ENCODE data around the gene CST6.
"Not testable (repeated sequence)": the region's sequence is repeated elsewhere in the genome, so short reads cannot be mapped to it uniquely, and the experiment has no call there.

Gene CST6

GRCh38 chr11:66015454-66015881 is 3.7 kb downstream of the CST6 start:
- no peak for DNase-seq (ENCODE audit: low spot score)

- no peak for DNase-seq (ENCODE audit: low spot score)
Measured at GRCh38 chr11:66015936-66016792, 4.4 kb downstream of the CST6 start.

GRCh38 chr11:66016793-66017177 is 5.0 kb downstream of the CST6 start:
- DNase-seq (ENCODE audit: low spot score): no peak

DNA sequence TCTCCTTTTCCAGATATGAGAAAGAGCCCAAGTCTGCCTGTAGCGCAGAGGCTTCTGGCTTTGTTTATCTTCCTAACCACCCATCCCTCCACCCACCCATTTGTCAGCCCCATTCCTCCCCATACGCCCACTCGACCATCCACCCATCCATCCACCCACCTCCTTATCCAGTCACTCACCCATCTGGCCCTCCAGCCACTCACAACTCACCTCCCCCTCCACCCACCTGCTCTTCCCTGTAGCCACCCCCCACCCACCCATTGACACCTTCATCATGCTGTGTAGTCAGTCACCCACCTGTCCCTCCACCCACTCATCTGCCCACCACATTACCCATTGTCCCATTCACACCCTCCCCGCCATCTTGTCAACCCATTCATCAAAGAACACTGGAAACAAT is 5.5 kb downstream of the CST6 start:
- no peak for DNase-seq (ENCODE audit: low spot score)

- DNase-seq (ENCODE audit: low spot score): no peak
Measured at GRCh38 chr11:66020212-66020611, 8.4 kb downstream of the CST6 start.

DNA sequence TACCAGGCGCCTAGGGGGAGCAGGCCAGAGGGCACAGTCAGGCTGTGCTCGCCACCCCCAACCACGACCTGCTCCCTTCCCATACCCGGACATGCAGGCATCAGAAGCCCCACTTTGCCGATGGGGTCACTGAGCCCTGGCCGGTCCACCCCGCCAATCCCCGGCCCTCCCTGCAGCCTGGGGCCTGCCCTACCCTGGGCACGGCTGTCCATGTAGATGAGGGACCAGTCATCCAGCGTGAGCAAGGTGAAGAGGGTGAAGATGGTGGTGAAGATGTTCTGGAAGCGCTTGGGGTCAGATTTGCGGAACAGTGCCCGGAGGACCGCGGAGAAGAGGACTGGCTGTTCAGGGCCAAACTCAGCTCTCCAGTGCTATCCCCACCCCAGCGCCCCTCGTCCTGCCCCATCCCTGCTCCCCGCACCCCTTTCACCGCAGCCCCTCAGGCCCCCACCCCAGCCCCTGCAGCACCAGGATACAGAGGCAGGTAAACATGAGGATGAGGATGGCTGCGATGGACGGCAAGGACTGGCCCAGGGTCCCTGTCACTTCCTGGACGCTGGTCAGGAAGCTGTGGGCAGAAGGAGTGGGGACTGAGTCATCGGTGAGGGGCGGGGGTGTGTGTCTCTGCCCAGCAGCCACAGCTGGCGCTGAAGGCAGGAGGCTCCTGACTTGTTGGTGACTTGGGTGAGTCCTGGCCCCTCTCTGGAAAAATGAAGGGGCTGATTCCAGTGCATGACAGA is 9.0 kb downstream of the CST6 start:
- peak; percentile 58 for DNase-seq (ENCODE audit: low spot score)

DNA sequence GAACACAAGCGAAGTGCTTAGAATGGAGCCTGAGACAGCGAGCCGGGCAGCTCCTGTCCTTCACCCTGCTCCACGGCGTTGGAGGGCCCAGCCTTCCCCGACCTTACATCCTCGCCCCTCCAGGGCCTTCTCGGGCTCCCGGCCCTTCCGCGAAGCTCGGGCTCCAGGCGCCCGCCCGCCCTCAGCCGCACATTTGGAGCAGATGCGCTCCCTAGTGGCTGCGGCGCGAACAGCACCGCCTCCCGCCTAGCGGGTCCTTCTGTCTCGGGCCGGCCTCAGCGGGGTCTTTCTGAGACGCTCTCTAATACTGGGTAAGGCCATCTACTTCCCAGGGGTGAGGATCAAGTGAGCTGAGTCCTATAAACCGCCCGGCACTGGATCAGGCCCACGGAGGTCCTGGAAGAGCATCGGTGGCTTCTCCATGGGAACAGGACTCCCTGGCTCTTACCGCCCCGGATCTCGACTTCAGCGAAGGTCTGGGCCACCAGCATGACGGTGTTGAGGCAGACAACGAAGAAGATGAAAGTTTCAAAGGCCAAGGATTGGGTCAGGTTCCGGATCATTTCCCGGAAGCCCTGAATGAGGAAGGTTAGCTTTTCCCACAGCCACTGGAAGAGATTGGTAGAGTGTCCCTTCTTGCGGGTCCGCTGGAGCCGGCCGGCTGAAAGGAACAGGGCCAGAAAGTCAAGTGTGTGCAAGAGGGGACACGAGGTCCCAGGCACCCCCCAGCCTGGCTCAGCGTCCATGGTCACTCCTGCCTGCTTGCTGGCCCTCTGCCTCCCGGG is 10.8 kb downstream of the CST6 start:
- DNase-seq (ENCODE audit: low spot score): peak; percentile 59

- not testable (repeated sequence) for DNase-seq (ENCODE audit: low spot score)
Measured at GRCh38 chr11:66023186-66023440, 11.3 kb downstream of the CST6 start.

DNA sequence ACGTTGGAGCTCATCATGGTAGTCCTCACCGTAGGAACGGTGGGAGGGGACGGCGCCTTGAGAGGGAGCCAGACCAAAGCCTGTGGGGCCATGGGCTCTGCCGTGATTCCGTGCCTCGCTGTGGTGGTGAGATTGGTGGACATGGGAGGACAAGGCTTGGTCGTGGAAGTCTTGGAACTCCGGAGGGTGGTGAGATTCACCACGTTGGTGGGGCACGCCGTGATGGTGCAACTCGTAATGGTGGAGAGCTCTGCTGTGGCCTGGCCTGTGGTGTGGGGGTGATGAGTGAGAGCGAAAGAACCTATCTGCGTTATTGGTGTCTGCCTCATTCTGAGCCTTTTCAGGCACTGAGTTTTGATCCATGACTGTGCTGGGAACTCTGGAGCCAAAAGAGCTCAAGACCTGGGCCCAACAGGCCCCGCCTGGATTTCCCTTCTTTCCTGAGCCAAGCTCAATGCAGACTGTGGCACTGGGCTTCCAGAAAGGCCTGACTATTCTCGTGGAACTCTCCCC is 14.3 kb downstream of the CST6 start, which contains the start of gene CATSPER1:
TSS of gene CATSPER1 (minus strand) at position 463 of the 513 bp plus-strand sequence. CDS start at position 363, 100 bp downstream.
- no peak for DNase-seq (ENCODE audit: low spot score)

DNA sequence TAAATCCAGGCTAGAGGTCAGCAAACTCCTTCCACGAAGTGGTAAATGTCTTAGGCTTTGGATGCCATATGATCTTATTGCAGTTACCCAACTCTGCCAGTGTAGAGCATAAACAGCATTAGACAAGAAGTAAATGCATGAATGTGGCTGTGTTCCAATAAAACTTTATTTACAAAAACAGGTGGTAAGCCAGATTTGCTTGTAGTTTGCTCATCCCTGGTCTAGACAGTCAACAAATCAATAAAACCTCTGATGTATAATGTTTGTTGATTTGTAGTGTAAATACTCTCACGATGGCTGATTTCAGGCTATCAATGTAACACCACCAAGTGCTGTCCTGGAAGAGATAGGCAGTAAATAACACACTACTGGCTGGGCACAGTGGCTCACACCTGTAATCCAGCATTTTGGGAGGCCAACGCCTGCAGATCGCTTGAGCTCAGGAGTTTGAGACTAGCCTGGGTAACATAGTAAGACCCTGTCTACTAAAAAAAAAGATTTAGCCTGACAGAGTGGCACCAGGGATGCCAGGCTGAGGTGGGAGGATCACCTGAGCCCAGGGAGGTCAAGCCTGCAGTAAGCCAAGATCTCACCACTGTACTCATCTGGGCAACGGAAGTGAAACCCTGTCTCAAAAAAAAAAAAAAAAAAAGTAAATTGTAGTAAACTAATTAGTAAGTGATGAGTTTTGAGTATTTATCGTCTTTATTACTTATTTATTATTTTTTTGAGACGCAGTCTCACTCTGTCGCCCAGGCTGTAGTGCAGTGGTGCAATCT is 21.3 kb downstream of the CST6 start:
- no peak for DNase-seq (ENCODE audit: low spot score)

DNA sequence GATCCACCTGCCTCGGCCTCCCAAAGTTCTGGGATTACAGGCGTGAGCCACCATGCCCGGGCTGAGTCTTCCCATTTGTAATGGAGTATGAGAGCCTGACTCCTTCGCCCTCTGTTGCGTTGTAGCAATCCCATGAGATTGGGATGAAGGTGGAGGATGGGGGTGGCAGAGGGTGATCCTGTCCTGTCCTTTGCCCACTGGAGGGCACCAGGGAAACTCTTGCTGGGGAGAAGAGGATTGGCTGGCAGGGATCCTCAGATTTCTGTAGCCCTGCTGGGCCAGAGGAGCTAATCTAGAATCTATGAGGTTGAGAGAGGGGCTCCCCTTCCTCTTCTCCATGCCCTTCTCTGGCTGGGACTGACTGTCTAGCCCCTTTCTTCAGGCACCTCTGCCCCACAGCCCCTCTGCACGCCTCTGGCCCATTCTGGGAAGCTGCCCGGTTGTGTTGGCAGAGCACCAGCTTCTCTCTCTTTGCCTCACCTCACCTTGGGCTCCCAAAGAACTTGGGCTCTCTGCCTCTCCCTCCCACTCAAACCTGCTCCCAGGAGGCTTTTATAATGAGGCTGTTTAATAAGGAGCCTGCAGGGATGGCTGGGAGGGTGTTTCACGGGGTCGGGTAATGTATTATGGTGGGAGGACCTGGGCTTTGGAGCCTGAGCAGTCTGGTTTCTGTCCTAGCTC is 24.0 kb downstream of the CST6 start:
- DNase-seq (ENCODE audit: low spot score): no peak

DNA sequence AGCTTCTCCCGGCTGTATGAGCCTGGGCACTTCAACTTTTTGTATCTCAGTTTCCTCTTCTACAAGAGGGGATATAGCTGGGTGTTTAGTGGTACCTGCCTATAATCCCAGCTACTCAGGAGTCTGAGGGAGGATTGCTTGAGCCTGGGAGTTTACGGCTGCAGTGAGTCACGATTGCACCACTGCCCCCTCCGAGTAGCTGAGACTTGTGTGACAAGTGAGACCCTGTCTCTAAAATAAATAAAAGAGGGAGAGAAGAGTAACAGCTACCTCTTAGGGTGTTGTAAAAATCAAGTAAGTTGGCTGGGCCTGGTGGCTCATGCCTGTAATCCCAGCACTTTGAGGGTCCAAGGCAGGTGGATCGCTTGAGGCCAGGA is 24.5 kb downstream of the CST6 start:
- DNase-seq (ENCODE audit: low spot score): no peak

DNA sequence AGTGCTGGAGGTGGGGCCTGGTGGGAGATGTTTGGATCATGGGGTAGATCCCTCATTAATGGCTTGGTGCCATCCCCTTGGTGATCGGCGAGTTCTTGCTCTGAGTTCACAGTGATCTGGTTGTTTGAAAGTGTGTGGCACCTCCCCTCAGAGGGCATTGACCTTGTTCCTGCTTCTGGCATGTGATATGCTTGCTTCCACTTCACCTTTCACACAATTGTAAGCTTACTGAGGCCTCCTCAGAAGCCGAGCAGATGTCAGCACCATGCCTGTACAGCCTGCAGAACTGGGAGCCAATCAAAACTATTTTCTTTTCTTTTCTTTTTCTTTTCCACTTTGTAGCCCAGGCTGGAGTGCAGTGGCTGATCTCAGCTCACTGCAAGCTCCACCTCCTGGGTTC is 25.5 kb downstream of the CST6 start:
- DNase-seq (ENCODE audit: low spot score): no peak

DNA sequence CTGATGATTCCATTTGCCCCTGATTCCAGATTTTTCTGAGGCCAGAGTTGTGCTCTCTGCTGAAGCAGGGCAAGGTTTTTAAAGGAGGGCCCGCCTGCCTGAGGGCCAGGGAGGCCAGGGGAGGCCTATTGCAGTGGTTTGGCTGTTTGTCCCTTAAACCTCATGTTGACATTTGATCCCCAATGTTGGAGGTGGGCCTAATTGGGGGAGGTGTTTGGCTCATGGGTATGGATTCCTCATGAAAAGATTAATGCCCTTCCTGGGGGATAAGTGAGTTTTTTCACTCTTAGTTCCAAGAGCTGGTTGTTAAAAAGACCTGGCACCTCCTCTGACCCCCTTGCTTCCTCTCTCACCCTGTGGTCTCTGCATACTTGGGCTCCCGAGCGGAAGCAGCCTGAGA is 28.0 kb downstream of the CST6 start:
- no peak for DNase-seq (ENCODE audit: low spot score)

DNA sequence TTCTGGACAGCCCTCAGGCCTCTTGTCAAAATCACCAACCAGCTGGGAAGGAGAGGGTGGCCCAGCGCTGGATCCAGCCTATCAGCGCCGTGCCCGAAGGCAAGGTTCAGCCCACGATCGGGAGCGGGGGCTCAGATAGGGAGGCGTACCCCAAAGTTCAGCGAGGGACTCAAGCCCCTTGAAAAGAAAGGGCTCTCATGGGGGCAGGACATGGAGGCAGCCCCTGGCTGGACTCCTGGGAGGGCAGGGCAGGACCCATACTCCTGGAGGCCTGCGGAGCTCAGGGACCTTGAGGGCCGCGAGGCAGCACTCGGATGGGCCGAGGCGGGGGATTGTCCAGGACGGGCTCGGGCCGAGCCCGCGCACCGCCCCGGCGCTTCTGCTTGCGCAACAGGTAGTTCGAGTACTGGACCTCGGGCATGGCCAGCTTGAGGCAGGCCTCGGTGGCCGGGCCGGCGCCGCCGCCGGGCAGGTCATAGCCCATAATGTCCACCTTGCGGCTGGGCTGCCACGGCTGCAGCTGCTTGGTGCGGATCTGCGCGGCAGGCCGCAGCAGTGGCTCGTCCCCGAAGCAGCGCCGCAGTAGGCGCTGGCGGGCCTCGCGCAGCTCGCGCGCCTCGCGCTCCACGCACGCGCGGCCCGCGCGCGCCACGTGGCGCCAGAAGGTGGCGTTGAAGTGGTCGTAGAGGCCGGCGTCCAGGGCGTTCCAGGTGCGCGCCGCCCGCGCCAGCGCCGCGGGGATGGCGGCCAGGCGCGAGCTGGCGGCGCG is 30.6 kb downstream of the CST6 start:
- DNase-seq (ENCODE audit: low spot score): no peak

- no peak for DNase-seq (ENCODE audit: low spot score)
Measured at GRCh38 chr11:66042996-66043906, 31.4 kb downstream of the CST6 start.

- DNase-seq (ENCODE audit: low spot score): no peak
Measured at GRCh38 chr11:66044757-66045156, 32.9 kb downstream of the CST6 start.

- DNase-seq (ENCODE audit: low spot score): peak; percentile 73
Measured at GRCh38 chr11:66045177-66045639, 33.4 kb downstream of the CST6 start.

GRCh38 chr11:66046901-66047300 is 35.1 kb downstream of the CST6 start:
- DNase-seq (ENCODE audit: low spot score): no peak
